Esophagus squamous epithelium (tissue), 4 donors: ENCODE data around the gene TBL1X.

Experiments used
- POLR2A ChIP-seq, 4 donors: fragments of 450-650 bp; IDR thresholded peaks; one replicate each; pipeline ENCODE4 v1.6.1; 2017; ENCODE audit warnings: antibody characterized with exemption in 4 of 4, mild to moderate bottlenecking in 4 of 4, moderate library complexity in 3 of 4
- TF ChIP-seq, protein P1 (sequence below), 6 experiments: fragments of 450-650 bp in 4 of 6; fragments of 200-600 bp in 2 of 6; sonication (generic) in 2 of 6; IDR thresholded peaks; one replicate each; pipeline ENCODE4 v1.5.1; 2016 to 2019; ENCODE audit warnings: antibody characterized with exemption in 6 of 6, mild to moderate bottlenecking in 4 of 6, moderate library complexity in 4 of 6

DNA sequence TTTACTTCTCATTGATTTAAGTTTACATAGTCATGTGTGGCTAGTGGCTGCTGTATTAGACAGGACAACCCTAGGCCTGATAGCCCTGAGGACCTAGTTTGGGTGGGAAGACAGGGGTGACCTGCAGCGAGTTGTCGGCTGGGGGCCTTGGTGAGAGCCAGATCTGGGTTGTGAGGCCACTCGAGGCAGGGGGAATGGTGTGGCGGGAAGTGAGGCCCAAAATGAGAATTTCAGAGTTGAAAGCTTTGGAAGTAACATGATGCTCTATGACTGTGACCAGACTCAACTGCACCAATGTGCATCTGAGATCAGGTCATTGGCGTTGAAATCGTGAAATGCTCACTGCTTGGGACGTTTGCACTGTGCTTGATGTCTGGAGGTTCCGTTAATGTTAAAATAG, 72.9 kb downstream of the TBL1X start:
- TF ChIP-seq, protein P1, sequence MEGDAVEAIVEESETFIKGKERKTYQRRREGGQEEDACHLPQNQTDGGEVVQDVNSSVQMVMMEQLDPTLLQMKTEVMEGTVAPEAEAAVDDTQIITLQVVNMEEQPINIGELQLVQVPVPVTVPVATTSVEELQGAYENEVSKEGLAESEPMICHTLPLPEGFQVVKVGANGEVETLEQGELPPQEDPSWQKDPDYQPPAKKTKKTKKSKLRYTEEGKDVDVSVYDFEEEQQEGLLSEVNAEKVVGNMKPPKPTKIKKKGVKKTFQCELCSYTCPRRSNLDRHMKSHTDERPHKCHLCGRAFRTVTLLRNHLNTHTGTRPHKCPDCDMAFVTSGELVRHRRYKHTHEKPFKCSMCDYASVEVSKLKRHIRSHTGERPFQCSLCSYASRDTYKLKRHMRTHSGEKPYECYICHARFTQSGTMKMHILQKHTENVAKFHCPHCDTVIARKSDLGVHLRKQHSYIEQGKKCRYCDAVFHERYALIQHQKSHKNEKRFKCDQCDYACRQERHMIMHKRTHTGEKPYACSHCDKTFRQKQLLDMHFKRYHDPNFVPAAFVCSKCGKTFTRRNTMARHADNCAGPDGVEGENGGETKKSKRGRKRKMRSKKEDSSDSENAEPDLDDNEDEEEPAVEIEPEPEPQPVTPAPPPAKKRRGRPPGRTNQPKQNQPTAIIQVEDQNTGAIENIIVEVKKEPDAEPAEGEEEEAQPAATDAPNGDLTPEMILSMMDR (IDR thresholded peaks at IDR 0.05) = no peak
- TF ChIP-seq POLR2A (IDR thresholded peaks at IDR 0.05) = no peak
